ENCODE data around the gene TAF1.
"Not testable (repeated sequence)": the region's sequence is repeated elsewhere in the genome, so short reads cannot be mapped to it uniquely, and the experiment has no call there.

The TAF1 gene

GRCh38 chrX:71372388-71372787, 6.2 kb downstream of the TAF1 start:
- DNase-seq (ENCODE audit: low spot score in 2 of 2) (no peak), ATAC-seq (replicated peaks; ENCODE audit: extremely low read depth, poor library complexity, severe bottlenecking) (no peak)
- H3K9me3 Mint-ChIP-seq, result no peaks in the 10 kb centered on the region
- H3K4me1 Mint-ChIP-seq, result peaks cover 28% of the 10 kb centered on the region
- no peaks in the 10 kb centered on the region for H3K27me3 Mint-ChIP-seq
- H3K27ac Mint-ChIP-seq (ENCODE audit: low read depth), result no peak overlapping the region
- peaks cover 55% of the 10 kb centered on the region for H3K36me3 Mint-ChIP-seq (ENCODE audit: insufficient read depth)
- H3K4me3 Mint-ChIP-seq, result no peak overlapping the region

- Mint-ChIP-seq H3K36me3 (ENCODE audit: insufficient read depth) (peaks cover 81% of the 10 kb centered on the region), H3K27me3 (no peaks in the 10 kb centered on the region), H3K9me3 (no peaks in the 10 kb centered on the region), H3K4me1 (peaks cover under 1% of the 10 kb centered on the region), H3K4me3 (no peak overlapping the region), H3K27ac (ENCODE audit: low read depth) (no peak overlapping the region)
- DNase-seq (ENCODE audit: low spot score in 2 of 2) (no peak), ATAC-seq (replicated peaks; ENCODE audit: extremely low read depth, poor library complexity, severe bottlenecking) (no peak)
Observed at GRCh38 chrX:71378732-71379131, 12.6 kb downstream of the TAF1 start.

GRCh38 chrX:71391725-71392124, 25.6 kb downstream of the TAF1 start:
- not testable (repeated sequence) for H3K9me3 Mint-ChIP-seq; H3K27me3 Mint-ChIP-seq; DNase-seq (ENCODE audit: low spot score in 2 of 2); H3K27ac Mint-ChIP-seq (ENCODE audit: low read depth); H3K4me3 Mint-ChIP-seq; ATAC-seq (replicated peaks; ENCODE audit: extremely low read depth, poor library complexity, severe bottlenecking)
- peaks cover 75% of the 10 kb centered on the region for H3K36me3 Mint-ChIP-seq (ENCODE audit: insufficient read depth)
- H3K4me1 Mint-ChIP-seq, result peaks cover 11% of the 10 kb centered on the region

- no peaks in the 10 kb centered on the region for H3K9me3 Mint-ChIP-seq
- H3K4me1 Mint-ChIP-seq, result peaks cover 11% of the 10 kb centered on the region
- peaks cover 80% of the 10 kb centered on the region for H3K36me3 Mint-ChIP-seq (ENCODE audit: insufficient read depth)
- no peaks in the 10 kb centered on the region for H3K27me3 Mint-ChIP-seq
- no peak overlapping the region for H3K4me3 Mint-ChIP-seq
- DNase-seq (ENCODE audit: low spot score in 2 of 2) (no peak), ATAC-seq (replicated peaks; ENCODE audit: extremely low read depth, poor library complexity, severe bottlenecking) (no peak)
- no peak overlapping the region for H3K27ac Mint-ChIP-seq (ENCODE audit: low read depth)
Observed at GRCh38 chrX:71393919-71394318, 27.8 kb downstream of the TAF1 start.

GRCh38 chrX:71396576-71396975, 30.4 kb downstream of the TAF1 start:
- Mint-ChIP-seq H3K27me3 (no peaks in the 10 kb centered on the region), H3K9me3 (no peaks in the 10 kb centered on the region), H3K4me3 (no peak overlapping the region), H3K27ac (ENCODE audit: low read depth) (no peak overlapping the region), H3K36me3 (ENCODE audit: insufficient read depth) (peaks cover 80% of the 10 kb centered on the region), H3K4me1 (peaks cover 11% of the 10 kb centered on the region)
- no peak for ATAC-seq (replicated peaks; ENCODE audit: extremely low read depth, poor library complexity, severe bottlenecking)
- no peak for DNase-seq (ENCODE audit: low spot score in 2 of 2)

GRCh38 chrX:71400710-71401109, 34.6 kb downstream of the TAF1 start:
- Mint-ChIP-seq H3K27ac (ENCODE audit: low read depth) (no peak overlapping the region), H3K36me3 (ENCODE audit: insufficient read depth) (peaks cover 68% of the 10 kb centered on the region), H3K27me3 (no peaks in the 10 kb centered on the region), H3K4me3 (no peak overlapping the region), H3K9me3 (no peaks in the 10 kb centered on the region), H3K4me1 (no peaks in the 10 kb centered on the region)
- ATAC-seq (replicated peaks; ENCODE audit: extremely low read depth, poor library complexity, severe bottlenecking) (no peak), DNase-seq (ENCODE audit: low spot score in 2 of 2) (no peak)

GRCh38 chrX:71416260-71416659, 50.1 kb downstream of the TAF1 start:
- peaks cover 37% of the 10 kb centered on the region for H3K36me3 Mint-ChIP-seq (ENCODE audit: insufficient read depth)
- not testable (repeated sequence) for H3K4me3 Mint-ChIP-seq; H3K9me3 Mint-ChIP-seq; H3K27ac Mint-ChIP-seq (ENCODE audit: low read depth); DNase-seq (ENCODE audit: low spot score in 2 of 2); ATAC-seq (replicated peaks; ENCODE audit: extremely low read depth, poor library complexity, severe bottlenecking); H3K4me1 Mint-ChIP-seq; H3K27me3 Mint-ChIP-seq

GRCh38 chrX:71420686-71421085, 54.5 kb downstream of the TAF1 start:
- no peak for DNase-seq (ENCODE audit: low spot score in 2 of 2)
- Mint-ChIP-seq H3K4me3 (no peak overlapping the region), H3K4me1 (no peaks in the 10 kb centered on the region), H3K36me3 (ENCODE audit: insufficient read depth) (peaks cover 52% of the 10 kb centered on the region), H3K9me3 (no peaks in the 10 kb centered on the region), H3K27me3 (no peaks in the 10 kb centered on the region), H3K27ac (ENCODE audit: low read depth) (no peak overlapping the region)
- no peak for ATAC-seq (replicated peaks; ENCODE audit: extremely low read depth, poor library complexity, severe bottlenecking)

- DNase-seq (ENCODE audit: low spot score in 2 of 2) (no peak), ATAC-seq (replicated peaks; ENCODE audit: extremely low read depth, poor library complexity, severe bottlenecking) (no peak)
- peaks cover 29% of the 10 kb centered on the region for H3K36me3 Mint-ChIP-seq (ENCODE audit: insufficient read depth)
- no peaks in the 10 kb centered on the region for H3K9me3 Mint-ChIP-seq
- H3K4me3 Mint-ChIP-seq, result no peak overlapping the region
- no peaks in the 10 kb centered on the region for H3K27me3 Mint-ChIP-seq
- H3K4me1 Mint-ChIP-seq, result no peaks in the 10 kb centered on the region
- H3K27ac Mint-ChIP-seq (ENCODE audit: low read depth), result no peak overlapping the region
Observed at GRCh38 chrX:71432733-71433132, 66.6 kb downstream of the TAF1 start.

GRCh38 chrX:71438750-71439149, 72.6 kb downstream of the TAF1 start:
- no peaks in the 10 kb centered on the region for H3K4me1 Mint-ChIP-seq
- no peaks in the 10 kb centered on the region for H3K27me3 Mint-ChIP-seq
- H3K9me3 Mint-ChIP-seq, result no peaks in the 10 kb centered on the region
- DNase-seq (ENCODE audit: low spot score in 2 of 2) (no peak), ATAC-seq (replicated peaks; ENCODE audit: extremely low read depth, poor library complexity, severe bottlenecking) (no peak)
- no peak overlapping the region for H3K4me3 Mint-ChIP-seq
- H3K27ac Mint-ChIP-seq (ENCODE audit: low read depth), result no peak overlapping the region
- peaks cover 29% of the 10 kb centered on the region for H3K36me3 Mint-ChIP-seq (ENCODE audit: insufficient read depth)

- Mint-ChIP-seq H3K4me1 (no peaks in the 10 kb centered on the region), H3K27me3 (no peaks in the 10 kb centered on the region), H3K36me3 (ENCODE audit: insufficient read depth) (peaks cover 27% of the 10 kb centered on the region), H3K4me3 (no peak overlapping the region), H3K9me3 (no peaks in the 10 kb centered on the region), H3K27ac (ENCODE audit: low read depth) (no peak overlapping the region)
- DNase-seq (ENCODE audit: low spot score in 2 of 2) (no peak), ATAC-seq (replicated peaks; ENCODE audit: extremely low read depth, poor library complexity, severe bottlenecking) (no peak)
Observed at GRCh38 chrX:71439420-71439819, 73.3 kb downstream of the TAF1 start.

- no peaks in the 10 kb centered on the region for H3K4me1 Mint-ChIP-seq
- ATAC-seq (replicated peaks; ENCODE audit: extremely low read depth, poor library complexity, severe bottlenecking), result no peak
- DNase-seq (ENCODE audit: low spot score in 2 of 2), result no peak
- no peak overlapping the region for H3K27ac Mint-ChIP-seq (ENCODE audit: low read depth)
- H3K36me3 Mint-ChIP-seq (ENCODE audit: insufficient read depth), result peaks cover 27% of the 10 kb centered on the region
- no peaks in the 10 kb centered on the region for H3K27me3 Mint-ChIP-seq
- H3K9me3 Mint-ChIP-seq, result no peaks in the 10 kb centered on the region
- no peak overlapping the region for H3K4me3 Mint-ChIP-seq
Observed at GRCh38 chrX:71439896-71440295, 73.7 kb downstream of the TAF1 start.

GRCh38 chrX:71440401-71440800, 74.2 kb downstream of the TAF1 start:
- no peak overlapping the region for H3K27ac Mint-ChIP-seq (ENCODE audit: low read depth)

GRCh38 chrX:71441809-71442208, 75.7 kb downstream of the TAF1 start:
- H3K9me3 Mint-ChIP-seq; DNase-seq (ENCODE audit: low spot score in 2 of 2); ATAC-seq (replicated peaks; ENCODE audit: extremely low read depth, poor library complexity, severe bottlenecking); H3K4me3 Mint-ChIP-seq; H3K27me3 Mint-ChIP-seq; H3K4me1 Mint-ChIP-seq: not testable (repeated sequence)
- H3K36me3 Mint-ChIP-seq (ENCODE audit: insufficient read depth), result peaks cover 32% of the 10 kb centered on the region
- H3K27ac Mint-ChIP-seq (ENCODE audit: low read depth), result peak overlapping the region; percentile 32

More at GRCh38 chrX:71440401-71440800, 74.2 kb downstream of the TAF1 start:
- no peaks in the 10 kb centered on the region for H3K27me3 Mint-ChIP-seq
- no peaks in the 10 kb centered on the region for H3K9me3 Mint-ChIP-seq
- no peaks in the 10 kb centered on the region for H3K4me1 Mint-ChIP-seq
- no peak for ATAC-seq (replicated peaks; ENCODE audit: extremely low read depth, poor library complexity, severe bottlenecking)
- peaks cover 31% of the 10 kb centered on the region for H3K36me3 Mint-ChIP-seq (ENCODE audit: insufficient read depth)
- DNase-seq (ENCODE audit: low spot score in 2 of 2), result no peak
- no peak overlapping the region for H3K4me3 Mint-ChIP-seq

Measured in central memory CD8-positive, alpha-beta T cell (primary cell).